Left renal cortex interstitium (tissue), 4 donors: Measurements from ENCODE around the gene FOXN3. TPM values are rescaled to one million over a fixed set of nuclear protein-coding genes. Genes with fewer than 3 reads are reported as not detected.
"Not testable (repeated sequence)": the region's sequence is repeated elsewhere in the genome, so short reads cannot be mapped to it uniquely, and the experiment has no call there.

Experiments used
- DNase-seq, 4 donors: peaks; one replicate each; pipeline ENCODE4 v3.0.0-alpha.2; 2013; ENCODE audit warnings: low read depth in 4 of 4, low spot score in 2 of 4, missing footprints in 1 of 4
- polyA plus RNA-seq, 4 donors: library from polyadenylated mRNA; unstranded; fragments of 120-200 nt; gene quantifications; one replicate each; pipeline ENCODE4 v1.2.1, GENCODE V29; 2013; ENCODE audit not compliant: insufficient read length in 4 of 4

The FOXN3 gene
- polyA plus RNA-seq, 4 donors: 30.4 to 35.2 (median 33.5) TPM

GRCh38 chr14:89114109-89114508 lies 302.9 kb downstream of the FOXN3 start:
- no peak for DNase-seq

- no peak for DNase-seq
Measured at GRCh38 chr14:89112720-89113119, 304.3 kb downstream of the FOXN3 start.

- DNase-seq: not testable (repeated sequence)
Measured at GRCh38 chr14:89111766-89112543, 305.1 kb downstream of the FOXN3 start.

- DNase-seq: not testable (repeated sequence)
Measured at GRCh38 chr14:89111232-89111631, 305.8 kb downstream of the FOXN3 start.

GRCh38 chr14:89110110-89110509 lies 306.9 kb downstream of the FOXN3 start:
- DNase-seq: no peak

GRCh38 chr14:89108608-89109007 lies 308.4 kb downstream of the FOXN3 start:
- DNase-seq: no peak

- no peak for DNase-seq
Measured at GRCh38 chr14:89107626-89108025, 309.4 kb downstream of the FOXN3 start.
